Mesenchymal stem cell (in vitro differentiated cells and primary cell): ENCODE measurements around the gene ARMS2.
A peak's percentile ranks its signal among the peaks of the same experiment; 100 is the strongest.

ENCODE experiments used
- DNase-seq: peaks from one replicate; pipeline ENCODE4 v3.0.0-alpha.2; 2013
- H2AFZ ChIP-seq: one replicate; pipeline ENCODE4 v1.6.1; 2013; ENCODE audit warnings: low read depth, mild to moderate bottlenecking, control low read depth, inconsistent platforms, low read length, moderate library complexity
- H2AK5ac ChIP-seq: 2 replicates; pipeline ENCODE4 v1.6.1; 2013; ENCODE audit warnings: low read length, moderate library complexity, mild to moderate bottlenecking, inconsistent platforms; ENCODE audit not compliant: severe bottlenecking
- H2BK120ac ChIP-seq: one replicate; pipeline ENCODE4 v1.6.1; 2013; ENCODE audit warnings: low read depth, mild to moderate bottlenecking, inconsistent platforms, low read length, moderate library complexity
- H2BK12ac ChIP-seq, 2 experiments: one replicate each; pipeline ENCODE4 v1.6.1; 2013; ENCODE audit warnings: inconsistent platforms in 2 of 2, low read length in 2 of 2, mild to moderate bottlenecking in 2 of 2, moderate library complexity in 2 of 2, control low read depth in 1 of 2
- H2BK15ac ChIP-seq: one replicate; pipeline ENCODE4 v1.6.1; 2013; ENCODE audit warnings: mild to moderate bottlenecking, low read depth, inconsistent platforms; ENCODE audit not compliant: poor library complexity, severe bottlenecking
- H2BK5ac ChIP-seq: 2 replicates; pipeline ENCODE4 v1.6.1; 2013; ENCODE audit warnings: low read depth, mild to moderate bottlenecking, low read length, control low read depth, inconsistent platforms; ENCODE audit not compliant: poor library complexity, severe bottlenecking
- H3K14ac ChIP-seq, 2 experiments: one replicate each; pipeline ENCODE4 v1.6.1; 2013; ENCODE audit warnings: inconsistent platforms in 2 of 2, low read length in 2 of 2, control low read depth in 1 of 2, mild to moderate bottlenecking in 1 of 2, moderate library complexity in 1 of 2
- H3K18ac ChIP-seq, 2 experiments: one replicate each; pipeline ENCODE4 v1.6.1; 2013; ENCODE audit warnings: inconsistent platforms in 2 of 2, low read length in 2 of 2, control low read depth in 1 of 2, low read depth in 1 of 2, mild to moderate bottlenecking in 1 of 2
- H3K23ac ChIP-seq, 2 experiments: one replicate each; pipeline ENCODE4 v1.6.1; 2013; ENCODE audit warnings: inconsistent platforms in 2 of 2, low read length in 2 of 2, mild to moderate bottlenecking in 2 of 2, moderate library complexity in 2 of 2, control low read depth in 1 of 2
- H3K27ac ChIP-seq: 2 replicates; pipeline ENCODE4 v1.5.1; 2013; ENCODE audit warnings: mild to moderate bottlenecking, moderate library complexity, low read length, control low read depth, inconsistent platforms; ENCODE audit not compliant: poor library complexity, severe bottlenecking
- H3K27me3 ChIP-seq, 2 experiments: 2 replicates each; pipeline versions ENCODE4 v1.6.1 to v1.7.0; 2013; ENCODE audit warnings: low read length in 2 of 2, mild to moderate bottlenecking in 2 of 2, moderate library complexity in 2 of 2, control low read depth in 1 of 2, inconsistent platforms in 1 of 2; ENCODE audit not compliant: control insufficient read depth in 1 of 2, insufficient read depth in 1 of 2
- H3K36me3 ChIP-seq, 2 experiments: 2 replicates each; pipeline versions ENCODE4 v1.6.1 to v1.7.0; 2013; ENCODE audit warnings: low read length in 2 of 2, control low read depth in 1 of 2, inconsistent platforms in 1 of 2, low read depth in 1 of 2, mild to moderate bottlenecking in 1 of 2; ENCODE audit not compliant: insufficient read depth in 2 of 2, control insufficient read depth in 1 of 2
- H3K4ac ChIP-seq, 2 experiments: one replicate each; pipeline ENCODE4 v1.6.1; 2013; ENCODE audit warnings: inconsistent platforms in 2 of 2, low read length in 2 of 2, mild to moderate bottlenecking in 2 of 2, moderate library complexity in 2 of 2, control low read depth in 1 of 2, low read depth in 1 of 2
- H3K4me1 ChIP-seq: 2 replicates; pipeline ENCODE4 v1.6.1; 2013; ENCODE audit warnings: low read depth, low read length, control low read depth; ENCODE audit not compliant: control insufficient read depth, insufficient read depth
- H3K4me2 ChIP-seq: 2 replicates; pipeline ENCODE4 v1.6.1; 2013; ENCODE audit warnings: low read length, mild to moderate bottlenecking, inconsistent platforms; ENCODE audit not compliant: poor library complexity, severe bottlenecking
- H3K4me3 ChIP-seq, 2 experiments: 2 replicates each; pipeline versions ENCODE4 v1.5.1 to v1.7.0; 2013; ENCODE audit warnings: low read length in 2 of 2, mild to moderate bottlenecking in 2 of 2, control low read depth in 1 of 2, low read depth in 1 of 2; ENCODE audit not compliant: insufficient read depth in 1 of 2
- H3K79me1 ChIP-seq: replicated peaks from 2 replicates; pipeline ENCODE4 v1.6.1; 2013; ENCODE audit warnings: mild to moderate bottlenecking, control low read depth, low read length, inconsistent platforms; ENCODE audit not compliant: poor library complexity, severe bottlenecking
- H3K9ac ChIP-seq: 2 replicates; pipeline ENCODE4 v1.7.0; 2013; ENCODE audit warnings: mild to moderate bottlenecking, low read length, moderate library complexity
- H3K9me3 ChIP-seq: 2 replicates; pipeline ENCODE4 v1.7.0; 2013; ENCODE audit warnings: mild to moderate bottlenecking, low read length; ENCODE audit not compliant: control insufficient read depth
- H4K8ac ChIP-seq: one replicate; pipeline ENCODE4 v1.6.1; 2013; ENCODE audit warnings: inconsistent platforms, mild to moderate bottlenecking, low read length, moderate library complexity
- H4K91ac ChIP-seq: one replicate; pipeline ENCODE4 v1.6.1; 2013; ENCODE audit warnings: mild to moderate bottlenecking, low read length, inconsistent platforms
- WGBS: methylation state at CpG from one replicate; pipeline ENCODE4 v1.1.7; 2013; ENCODE audit warnings: mixed read lengths; 5-methylcytosine and 5-hydroxymethylcytosine counted together

ARMS2 gene

GRCh38 chr10:122475591-122476332, 21.3 kb downstream of the ARMS2 start:
- peak overlapping the region; percentile 10 to 87 for H3K4ac ChIP-seq
- peak overlapping the region; percentile 78 for H4K91ac ChIP-seq
- H2AFZ ChIP-seq, result no peak overlapping the region
- no peaks in the 10 kb centered on the region for H3K27me3 ChIP-seq
- H3K27ac ChIP-seq, result no peak overlapping the region
- H3K36me3 ChIP-seq, result peaks cover 7 to 42% of the 10 kb centered on the region in 2 experiments
- H2BK120ac ChIP-seq, result peak overlapping the region; percentile 90
- no peak overlapping the region for H3K4me2 ChIP-seq
- no peak overlapping the region for H2BK15ac ChIP-seq
- peak; percentile 67 for DNase-seq
- peak overlapping the region; percentile 78 for H4K8ac ChIP-seq
- H3K9ac ChIP-seq, result peak overlapping the region; percentile 51
- 27% methylated on average over 16 of the region's 16 CpGs for WGBS
- H3K9me3 ChIP-seq, result no peaks in the 10 kb centered on the region
- H3K4me3 ChIP-seq, result peak overlapping the region in 1 of 2 experiments; percentile 19
- peak overlapping the region in 1 of 2 experiments; percentile 94 for H2BK12ac ChIP-seq
- H3K79me1 ChIP-seq, result peaks cover 21% of the 10 kb centered on the region
- peaks cover 23% of the 10 kb centered on the region for H3K4me1 ChIP-seq
- H3K18ac ChIP-seq, result peak overlapping the region; percentile 67 to 91
- H3K14ac ChIP-seq, result peak overlapping the region in 1 of 2 experiments; percentile 20
- H2BK5ac ChIP-seq, result no peak overlapping the region
- H2AK5ac ChIP-seq, result no peak overlapping the region
- H3K23ac ChIP-seq, result no peak overlapping the region

GRCh38 chr10:122476333-122476695, 21.9 kb downstream of the ARMS2 start:
- Histone ChIP-seq H2AK5ac (no peak overlapping the region), H2BK15ac (no peak overlapping the region), H3K79me1 (peaks cover 19% of the 10 kb centered on the region), H3K18ac (peak overlapping the region; percentile 67 to 71), H3K4me1 (peaks cover 23% of the 10 kb centered on the region), H3K14ac (peak overlapping the region in 1 of 2 experiments; percentile 88), H3K9ac (peak overlapping the region; percentile 51), H2AFZ (no peak overlapping the region), H3K4ac (peak overlapping the region; percentile 10 to 87), H2BK5ac (no peak overlapping the region), H4K8ac (peak overlapping the region; percentile 86), H2BK12ac (peak overlapping the region in 1 of 2 experiments; percentile 94), H2BK120ac (peak overlapping the region; percentile 90), H3K4me3 (no peak overlapping the region), H3K9me3 (no peaks in the 10 kb centered on the region), H3K36me3 (peaks cover 5 to 45% of the 10 kb centered on the region in 2 experiments), H3K27me3 (no peaks in the 10 kb centered on the region), H3K4me2 (no peak overlapping the region), H3K27ac (no peak overlapping the region), H4K91ac (peak overlapping the region; percentile 78), H3K23ac (peak overlapping the region in 1 of 2 experiments; percentile 34)
- DNase-seq, result no peak
- WGBS, result 90% methylated on average over 6 of the region's 6 CpGs

- Histone ChIP-seq H2BK5ac (no peak overlapping the region), H2BK15ac (peak overlapping the region; percentile 44), H4K8ac (no peak overlapping the region), H3K36me3 (peaks cover 5 to 51% of the 10 kb centered on the region in 2 experiments), H2AFZ (no peak overlapping the region), H3K9me3 (no peaks in the 10 kb centered on the region), H3K4ac (peak overlapping the region in 1 of 2 experiments; percentile 40), H3K4me1 (peaks cover 23% of the 10 kb centered on the region), H2AK5ac (no peak overlapping the region), H2BK120ac (peak overlapping the region; percentile 11), H3K14ac (peak overlapping the region in 1 of 2 experiments; percentile 61), H3K18ac (peak overlapping the region in 1 of 2 experiments; percentile 68), H3K27me3 (no peaks in the 10 kb centered on the region), H2BK12ac (peak overlapping the region; percentile 38 to 76), H4K91ac (peak overlapping the region; percentile 7), H3K4me3 (no peak overlapping the region), H3K27ac (no peak overlapping the region), H3K23ac (no peak overlapping the region), H3K4me2 (no peak overlapping the region), H3K9ac (no peak overlapping the region), H3K79me1 (peaks cover 21% of the 10 kb centered on the region)
- WGBS, result 56% methylated on average over 5 of the region's 5 CpGs
- DNase-seq, result no peak
Observed at GRCh38 chr10:122477436-122477835, 23.0 kb downstream of the ARMS2 start.

- Histone ChIP-seq H2AK5ac (no peak overlapping the region), H3K79me1 (peaks cover 19% of the 10 kb centered on the region), H2BK120ac (no peak overlapping the region), H2BK15ac (no peak overlapping the region), H2BK12ac (peak overlapping the region in 1 of 2 experiments; percentile 54), H3K27me3 (no peaks in the 10 kb centered on the region), H3K9ac (no peak overlapping the region), H3K4me1 (peaks cover 23% of the 10 kb centered on the region), H2BK5ac (no peak overlapping the region), H3K36me3 (peaks cover 5 to 54% of the 10 kb centered on the region in 2 experiments), H3K14ac (no peak overlapping the region), H2AFZ (no peak overlapping the region), H3K27ac (no peak overlapping the region), H3K18ac (no peak overlapping the region), H3K4ac (no peak overlapping the region), H3K23ac (no peak overlapping the region), H3K4me3 (no peak overlapping the region), H3K9me3 (no peaks in the 10 kb centered on the region), H4K8ac (no peak overlapping the region), H3K4me2 (no peak overlapping the region), H4K91ac (no peak overlapping the region)
- 94% methylated on average over 7 of the region's 7 CpGs for WGBS
- no peak for DNase-seq
Observed at GRCh38 chr10:122478971-122479370, 24.5 kb downstream of the ARMS2 start.
